GM18507 (cell line): ENCODE data around the gene TRAP1.
"Not testable (repeated sequence)": the region's sequence is repeated elsewhere in the genome, so short reads cannot be mapped to it uniquely, and the experiment has no call there.

Experiments used
- DNase-seq: peaks from one replicate; pipeline ENCODE4 v3.0.0; 2011; ENCODE audit warnings: low read depth; ENCODE audit not compliant: insufficient read length; ENCODE audit errors: extremely low spot score
- FAIRE-seq: peaks from 2 replicates; lab custom pipeline; 2011; peaks lifted over from hg19 to GRCh38; lab: Jason Lieb, UNC

The TRAP1 gene

GRCh38 chr16:3681206-3681605, 36.1 kb downstream of the TRAP1 start:
- DNase-seq (no peak), FAIRE-seq (no peak)

DNA sequence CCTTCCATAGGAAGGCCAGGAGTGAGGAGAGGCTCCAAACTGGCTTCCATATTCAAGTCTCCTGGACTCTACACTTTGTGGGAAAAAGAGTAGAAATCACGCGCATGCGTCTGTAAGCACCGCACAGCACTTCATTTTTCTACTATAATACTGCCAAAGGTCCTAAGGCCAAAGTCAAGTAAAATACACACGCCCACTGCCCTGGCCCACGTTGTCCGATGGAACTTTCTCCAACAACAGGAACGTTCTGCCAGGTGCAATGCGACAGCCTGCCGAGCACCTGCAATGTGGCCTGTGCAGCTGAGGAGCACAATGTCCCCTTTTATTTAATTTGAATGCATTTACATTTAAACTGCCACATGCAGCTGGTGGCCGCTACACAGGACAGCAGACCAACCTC, 39.3 kb downstream of the TRAP1 start:
- no peak for DNase-seq

GRCh38 chr16:3675601-3676130, 41.7 kb downstream of the TRAP1 start:
- DNase-seq: no peak
- no peak for FAIRE-seq

More for the DNA sequence above, 39.3 kb downstream of the TRAP1 start:
- no peak for FAIRE-seq

DNA sequence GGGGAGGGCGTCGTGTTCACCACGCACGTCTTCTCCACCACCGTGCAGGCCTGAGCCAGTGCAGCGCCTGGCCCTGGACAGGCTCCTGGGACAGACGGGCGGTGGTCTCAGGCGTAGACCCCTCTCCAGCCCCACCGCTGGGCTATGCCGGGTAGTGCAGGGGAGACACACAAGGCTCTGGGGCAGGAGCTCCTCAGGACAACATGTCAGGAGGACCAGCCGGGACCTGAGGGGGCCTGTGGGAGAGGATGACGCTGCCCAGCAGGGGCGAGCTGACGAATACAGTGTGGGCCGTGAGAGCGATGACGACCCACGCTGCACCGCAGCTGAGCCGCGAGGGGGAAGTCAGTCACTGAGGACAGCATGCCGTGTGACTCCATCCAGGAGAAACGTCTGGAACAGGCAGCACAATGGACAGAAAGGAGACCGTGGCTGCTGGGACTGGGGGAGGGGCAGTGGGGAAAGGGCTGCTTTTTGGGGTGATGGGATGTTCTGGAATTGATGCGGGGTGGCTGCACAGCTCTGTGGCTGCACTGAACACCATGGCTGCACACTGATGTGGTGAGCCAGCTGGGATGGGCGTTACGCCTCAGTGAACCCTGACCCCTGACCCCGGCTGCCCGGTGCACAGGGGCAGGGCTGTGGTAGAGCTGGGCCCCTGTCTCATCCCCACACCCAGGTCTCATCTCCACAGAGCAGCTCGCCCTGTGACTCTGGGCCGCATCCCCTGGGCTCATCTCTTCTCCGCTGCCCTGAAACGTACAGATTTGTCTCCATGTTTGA, 42.6 kb downstream of the TRAP1 start:
- DNase-seq (no peak), FAIRE-seq (no peak)

DNA sequence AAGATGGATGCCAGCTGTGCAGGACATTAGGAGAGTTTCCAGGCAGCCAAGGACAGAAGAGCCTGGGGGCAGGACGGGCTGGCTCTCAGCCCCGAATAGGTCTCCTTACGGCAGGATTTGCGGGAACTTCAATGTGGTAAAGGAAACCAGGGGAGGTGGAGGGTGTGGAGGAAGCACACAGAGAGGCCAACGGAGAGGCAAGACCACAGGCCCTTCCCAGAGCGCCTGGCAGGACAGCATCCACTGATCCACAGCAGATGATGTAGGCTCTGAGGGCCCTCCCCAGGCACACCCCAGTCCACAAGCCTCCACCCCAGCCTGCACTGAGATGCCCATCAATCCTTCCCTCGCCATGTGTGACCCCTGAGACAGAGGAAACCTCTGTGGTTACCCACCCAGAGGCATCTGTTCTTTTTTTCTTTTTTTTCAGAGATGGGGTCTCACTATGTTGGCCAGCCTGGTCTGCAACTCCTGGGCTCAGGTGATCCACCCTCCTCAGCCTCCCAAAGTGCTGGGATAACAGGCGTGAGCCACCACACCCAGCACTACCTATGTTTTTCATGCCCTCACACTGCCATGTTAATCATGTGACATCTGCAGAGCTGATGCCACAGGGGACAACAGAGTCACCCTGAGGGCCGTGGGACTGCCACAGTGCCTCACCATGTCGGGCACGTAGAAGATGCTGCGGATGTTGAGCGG, 43.5 kb downstream of the TRAP1 start:
- no peak for DNase-seq
- no peak for FAIRE-seq

DNA sequence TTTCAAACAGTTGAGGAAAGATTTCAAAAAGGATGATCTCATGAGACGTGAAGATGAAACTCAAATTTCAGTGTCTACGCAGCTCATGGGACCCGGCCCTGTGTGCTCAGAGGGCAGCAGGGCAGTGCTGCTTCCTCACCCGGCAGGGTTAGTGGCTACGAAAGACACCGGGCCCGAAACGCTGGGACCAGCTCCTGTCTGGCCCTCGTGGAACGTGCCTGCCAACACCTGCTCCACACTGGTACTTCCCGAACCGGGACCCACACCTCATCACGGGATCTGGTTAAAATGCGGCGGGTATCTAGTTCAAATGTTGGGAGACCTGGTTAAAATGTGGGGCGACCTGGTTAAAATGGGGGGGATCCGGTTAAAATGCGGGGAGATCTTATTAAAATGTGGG, 44.1 kb downstream of the TRAP1 start:
- no peak for DNase-seq
- no peak for FAIRE-seq

GRCh38 chr16:3672571-3673041, 44.7 kb downstream of the TRAP1 start:
- FAIRE-seq: no peak

DNA sequence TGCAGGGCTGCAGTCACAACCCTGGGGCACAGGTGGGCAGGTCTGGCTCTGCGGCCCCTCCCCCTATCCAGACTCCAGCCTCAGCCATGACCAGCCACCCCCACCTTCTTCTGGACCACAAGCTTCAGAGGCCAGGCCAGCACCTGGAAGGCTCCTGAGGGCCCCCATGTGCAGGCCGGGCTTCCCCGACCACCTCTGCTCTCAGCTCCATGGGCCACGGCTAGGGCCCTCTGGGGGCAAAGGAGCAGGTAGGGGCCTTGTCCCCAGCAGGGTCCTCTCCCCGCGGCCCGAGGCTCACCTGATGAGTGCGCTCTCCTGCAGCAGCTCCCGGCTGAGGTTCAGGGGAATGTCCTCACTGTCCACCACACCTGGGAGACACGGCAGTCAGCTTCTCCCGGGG, 45.9 kb downstream of the TRAP1 start:
- DNase-seq (no peak), FAIRE-seq (no peak)

More at GRCh38 chr16:3672571-3673041, 44.7 kb downstream of the TRAP1 start:
- no peak for DNase-seq

- FAIRE-seq (no peak), DNase-seq (no peak)
Observed at GRCh38 chr16:3670711-3671110, 46.6 kb downstream of the TRAP1 start.

DNA sequence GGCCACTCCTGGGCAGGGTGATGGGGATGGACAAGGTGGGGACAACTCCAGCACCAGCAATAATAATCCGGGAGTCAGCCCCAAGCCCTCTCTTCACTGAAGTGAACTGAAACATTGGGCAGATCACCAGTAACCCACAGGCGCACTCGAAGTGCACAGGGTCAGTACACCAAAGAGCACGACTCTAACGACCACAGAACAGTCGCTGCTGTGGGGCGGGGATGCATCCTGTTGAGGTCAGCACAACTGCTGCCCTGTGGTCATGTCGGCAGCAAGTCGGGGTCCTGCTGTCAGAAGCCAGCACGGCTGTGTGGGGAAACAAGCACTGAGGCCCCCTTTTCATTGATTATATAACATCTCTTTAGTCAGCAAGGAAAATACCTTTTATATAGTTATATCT, 48.2 kb downstream of the TRAP1 start:
- FAIRE-seq (no peak), DNase-seq (no peak)

GRCh38 chr16:3668626-3669025, 48.7 kb downstream of the TRAP1 start:
- DNase-seq (no peak), FAIRE-seq (no peak)

DNA sequence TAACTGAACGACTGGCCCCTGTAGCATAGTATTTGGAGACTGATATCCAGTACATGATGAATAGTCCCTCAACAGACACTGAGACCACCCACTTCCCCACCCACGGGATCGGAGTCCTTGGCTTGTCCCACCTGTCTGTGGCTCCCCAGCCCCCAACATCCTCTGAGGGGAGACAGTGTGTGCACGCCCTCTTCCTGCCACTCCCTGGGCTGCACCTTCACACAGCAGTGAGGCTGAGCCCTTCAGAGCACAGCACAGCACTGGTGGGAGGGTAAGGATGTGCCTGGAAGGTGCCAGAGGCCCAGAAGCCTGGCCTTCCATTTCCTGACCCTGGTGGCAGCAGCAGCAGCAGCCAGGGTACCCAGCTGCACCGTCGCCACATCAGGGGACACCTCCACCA, 51.8 kb downstream of the TRAP1 start:
- DNase-seq (no peak), FAIRE-seq (no peak)

DNA sequence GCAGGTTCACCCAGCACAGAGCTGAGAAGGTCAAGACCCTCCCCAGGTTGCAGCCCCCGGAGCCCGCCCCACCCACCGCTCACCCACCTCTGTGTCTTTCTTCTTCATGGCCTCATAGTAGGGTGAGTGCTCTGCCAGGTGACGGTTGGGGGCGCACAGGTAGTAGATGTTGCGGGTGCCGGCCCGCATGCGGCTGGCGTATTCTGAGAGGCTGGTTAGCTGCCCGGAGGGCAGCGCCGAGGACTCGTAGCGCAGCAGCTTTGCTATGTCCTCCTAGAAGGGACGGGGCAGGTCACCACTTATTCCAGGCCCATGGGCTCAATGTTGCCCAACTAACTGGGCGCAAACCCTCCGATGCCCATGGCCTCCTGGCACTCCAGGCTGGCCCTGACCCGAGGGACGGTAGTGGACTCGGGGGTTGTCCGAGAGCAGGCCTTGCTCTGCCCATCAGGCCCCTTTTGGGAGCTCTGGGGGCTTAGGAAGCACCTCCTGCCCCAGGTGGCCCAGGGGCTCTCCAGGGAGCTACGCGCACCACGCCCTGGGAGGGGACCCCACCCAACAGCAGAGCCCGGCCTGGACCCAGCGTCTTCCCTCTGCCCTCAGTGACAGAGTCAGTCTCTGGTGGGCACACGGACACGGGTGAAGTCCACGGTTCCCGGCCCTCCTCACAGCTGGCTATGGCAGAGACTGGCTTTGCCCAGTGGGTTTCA, 53.0 kb downstream of the TRAP1 start:
- FAIRE-seq: no peak
- DNase-seq: no peak

GRCh38 chr16:3662601-3663000, 54.7 kb downstream of the TRAP1 start:
- DNase-seq (no peak), FAIRE-seq (no peak)

DNA sequence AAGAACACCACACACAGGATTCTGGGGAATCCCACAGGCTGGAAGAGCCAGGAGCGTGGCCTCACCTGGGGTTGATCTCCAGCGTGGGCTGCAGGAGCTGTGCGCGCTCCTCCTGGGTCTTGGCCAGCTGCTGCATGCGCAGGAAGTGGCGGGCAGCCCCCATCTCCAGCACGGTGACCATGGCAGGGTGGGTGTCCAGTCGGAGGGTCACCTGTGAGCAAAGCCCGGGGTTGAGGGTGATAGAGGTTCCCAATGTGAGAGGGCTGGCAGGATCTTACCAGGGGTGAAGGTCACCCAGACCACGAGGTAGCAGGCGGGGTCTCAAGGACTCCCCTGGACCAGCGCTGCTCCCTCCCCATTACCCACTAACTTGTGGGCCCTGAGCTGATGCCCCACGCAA, 55.4 kb downstream of the TRAP1 start:
- FAIRE-seq (no peak), DNase-seq (no peak)

DNA sequence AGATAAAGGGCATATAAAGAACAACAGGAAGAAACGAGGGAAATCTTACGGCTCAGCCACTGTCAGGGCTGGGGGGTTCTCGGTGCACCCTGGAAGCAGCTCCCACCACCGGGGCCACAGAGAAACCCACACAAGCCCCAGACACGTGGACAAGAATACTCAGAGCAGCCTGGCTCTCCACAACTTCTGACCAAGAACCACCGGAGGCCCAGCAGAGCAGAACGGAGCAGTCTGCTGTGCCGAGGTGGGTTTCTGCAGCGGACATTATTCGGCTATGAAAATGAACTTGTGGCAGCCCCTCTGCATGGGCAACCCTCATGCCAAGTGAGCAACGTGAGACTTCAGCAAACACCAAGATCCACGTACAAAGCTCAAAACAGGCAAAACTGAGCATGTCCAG, 56.0 kb downstream of the TRAP1 start:
- FAIRE-seq (no peak), DNase-seq (no peak)

- DNase-seq (no peak), FAIRE-seq (no peak)
Observed at GRCh38 chr16:3659251-3659650, 58.1 kb downstream of the TRAP1 start.

DNA sequence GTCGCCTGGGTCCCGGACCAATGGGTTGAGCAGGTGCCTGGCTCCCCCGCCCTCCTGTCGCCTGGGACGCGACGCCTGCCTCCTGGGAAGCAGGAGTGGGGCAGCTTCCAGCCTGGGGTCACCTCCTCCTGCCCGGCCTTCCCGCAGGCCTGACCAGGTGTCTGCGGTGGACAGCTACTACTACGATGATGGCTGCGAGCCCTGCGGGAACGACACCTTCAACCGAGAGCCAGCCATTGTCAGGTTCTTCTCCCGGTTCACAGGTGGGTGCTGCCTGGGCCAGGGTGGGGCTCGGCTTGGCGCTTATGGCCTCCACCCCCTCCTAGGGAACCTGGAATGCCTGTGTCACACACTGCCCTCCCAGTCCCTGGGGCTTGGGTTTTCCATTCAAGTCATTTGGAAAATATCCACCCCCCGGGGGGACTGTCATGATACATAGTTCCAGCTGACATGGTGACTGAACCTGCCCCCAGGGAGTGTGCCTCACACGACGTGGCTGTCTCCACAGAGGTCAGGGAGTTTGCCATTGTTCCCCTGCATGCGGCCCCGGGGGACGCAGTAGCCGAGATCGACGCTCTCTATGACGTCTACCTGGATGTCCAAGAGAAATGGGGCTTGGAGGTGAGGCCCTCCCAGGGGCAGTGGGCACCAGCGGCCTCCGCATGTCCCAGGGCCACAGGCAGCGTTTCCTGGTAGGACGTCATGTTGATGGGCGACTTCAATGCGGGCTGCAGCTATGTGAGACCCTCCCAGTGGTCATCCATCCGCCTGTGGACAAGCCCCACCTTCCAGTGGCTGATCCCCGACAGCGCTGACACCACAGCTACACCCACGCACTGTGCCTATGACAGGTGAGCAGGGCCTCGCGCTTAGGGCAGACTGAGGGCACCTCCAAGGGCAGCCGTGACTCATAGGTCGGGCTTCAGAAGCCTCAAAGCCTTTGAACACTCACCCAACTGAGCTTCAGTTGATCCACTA, 60.5 kb downstream of the TRAP1 start:
- no peak for DNase-seq
- no peak for FAIRE-seq

GRCh38 chr16:3656160-3656490, 61.2 kb downstream of the TRAP1 start:
- FAIRE-seq: not testable (repeated sequence)

More at GRCh38 chr16:3656160-3656490, 61.2 kb downstream of the TRAP1 start:
- not testable (repeated sequence) for DNase-seq
